GM12873 (cell line): Measurements from ENCODE around the gene CCDC88C.

Experiments
- CTCF ChIP-seq: IDR thresholded peaks from 2 replicates; pipeline ENCODE4 v1.5.1; 2012; ENCODE audit warnings: low read depth, mild to moderate bottlenecking, moderate library complexity, low read length, control low read depth; ENCODE audit not compliant: insufficient read depth; ENCODE audit errors: missing control alignments

Gene CCDC88C

GRCh38 chr14:91373591-91374254 is 43.9 kb downstream of the CCDC88C start:
- TF ChIP-seq CTCF = no peak

- TF ChIP-seq CTCF = peak; percentile 32
Observed at GRCh38 chr14:91372671-91373495, 44.7 kb downstream of the CCDC88C start.

DNA sequence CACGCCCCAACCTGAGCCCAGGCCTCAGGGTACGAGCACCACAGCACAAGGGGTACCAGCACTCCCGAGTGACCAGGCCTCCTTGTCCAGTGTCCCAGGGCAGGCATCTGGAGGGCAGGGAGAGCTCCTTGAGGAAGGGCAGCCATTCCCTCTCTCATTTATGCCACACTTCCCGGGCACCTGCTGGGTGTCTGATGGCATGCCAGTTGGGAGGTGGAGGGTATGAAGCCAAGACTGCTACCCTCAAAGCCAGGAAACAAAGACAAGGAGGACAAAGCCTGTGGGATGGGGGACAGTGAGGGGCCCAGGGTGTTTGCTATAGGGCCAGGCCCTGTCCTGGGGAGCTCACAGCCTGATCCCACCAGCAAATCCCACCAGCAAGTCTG is 45.6 kb downstream of the CCDC88C start:
- no peak for TF ChIP-seq CTCF

DNA sequence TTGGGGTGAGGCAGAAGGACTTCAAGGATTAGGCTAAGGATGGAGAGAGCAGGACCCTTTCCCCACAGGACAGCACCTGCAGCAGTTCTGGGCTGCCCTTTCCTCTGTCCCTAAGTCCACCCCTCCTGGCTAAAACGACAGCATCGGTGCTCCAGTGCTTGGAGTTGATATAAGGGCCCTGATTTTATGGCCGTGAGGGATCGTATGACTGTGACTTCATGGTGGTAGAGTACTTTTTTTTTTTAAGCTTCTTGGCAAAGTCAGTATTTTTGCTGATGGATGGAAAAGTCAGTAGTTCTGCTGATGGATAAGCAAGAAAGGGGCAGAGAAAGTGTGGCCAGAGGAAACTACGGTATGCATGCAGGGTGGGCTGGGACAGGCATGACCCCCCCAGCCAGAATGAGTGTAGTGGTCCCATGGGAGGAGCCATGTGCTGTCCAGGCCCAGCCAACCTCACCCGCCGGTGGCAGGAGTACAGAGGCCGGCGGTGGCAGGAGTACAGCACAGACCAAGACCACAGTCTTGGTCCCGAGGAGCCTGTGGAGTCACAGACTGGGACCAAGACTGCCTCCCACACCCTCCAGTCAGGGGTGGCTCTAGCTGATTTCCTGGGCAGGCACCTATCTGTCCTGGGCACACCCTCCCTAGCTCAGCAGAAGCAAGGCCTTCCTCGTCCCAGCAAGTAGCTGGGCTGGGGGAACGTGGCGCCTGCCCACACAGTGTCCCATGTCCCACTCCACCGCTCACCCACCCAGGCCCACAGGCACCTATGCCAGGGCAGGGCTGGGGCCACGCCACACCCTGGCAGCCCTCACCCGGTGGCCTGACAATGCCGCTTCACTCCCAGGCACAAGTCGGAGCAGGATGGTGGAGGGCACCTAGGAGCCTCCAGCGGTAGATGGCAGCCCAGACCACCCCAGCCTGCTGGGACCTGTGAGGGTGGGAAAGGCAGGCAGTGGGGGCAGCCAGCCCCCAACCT is 46.3 kb downstream of the CCDC88C start:
- TF ChIP-seq CTCF = no peak

GRCh38 chr14:91369628-91370445 is 47.8 kb downstream of the CCDC88C start:
- no peak for TF ChIP-seq CTCF

GRCh38 chr14:91368776-91369416 is 48.7 kb downstream of the CCDC88C start:
- no peak for TF ChIP-seq CTCF
